ENCODE measurements around the gene PROCA1. TPM values are rescaled to one million over a fixed set of nuclear protein-coding genes. Genes with fewer than 3 reads are reported as not detected.

PROCA1 gene
- polyA plus RNA-seq, 3 donors, result 0.31 to 8.9 (median 0.78) TPM

DNA sequence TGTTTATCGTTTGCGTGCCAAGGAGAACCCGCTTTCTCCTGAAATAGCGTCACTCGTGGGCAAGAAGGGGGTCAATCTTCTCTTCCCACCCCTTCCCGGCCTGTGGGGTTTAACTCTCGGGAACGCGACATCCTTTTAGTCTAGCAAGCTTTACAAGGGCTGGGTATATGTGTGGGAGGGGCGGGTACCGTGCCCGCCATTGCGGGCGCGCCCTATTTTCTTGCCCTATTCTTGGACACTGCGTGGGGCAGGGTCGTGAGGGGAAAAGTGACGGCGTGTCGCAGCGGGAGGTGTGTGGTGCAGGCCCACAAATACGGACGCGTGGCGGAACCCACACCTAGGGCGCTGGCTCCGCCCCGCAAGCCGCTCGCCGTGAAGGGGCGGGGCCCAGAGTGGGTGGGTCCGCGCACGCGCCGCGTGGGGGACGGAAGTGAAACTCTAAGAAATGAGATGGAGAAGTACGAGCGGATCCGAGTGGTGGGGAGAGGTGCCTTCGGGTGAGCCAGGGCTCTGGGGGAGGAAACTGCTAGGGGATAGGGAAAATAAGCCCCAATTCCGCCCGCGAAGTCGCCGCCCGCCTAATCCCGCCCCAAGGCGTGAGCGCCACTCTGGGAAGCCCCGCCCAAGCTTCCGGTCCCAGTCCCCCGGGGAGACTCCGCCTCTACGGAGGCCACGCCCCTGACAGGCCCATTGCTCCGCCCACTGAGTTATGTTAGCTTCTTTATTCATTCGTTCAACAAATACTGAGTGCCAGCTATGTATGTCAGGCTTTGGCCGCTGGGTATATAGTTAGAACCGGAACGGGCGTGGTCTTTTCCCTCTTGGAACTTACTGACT is 16.9 kb upstream of the PROCA1 start, which contains the start of gene NEK8:
Gene NEK8 (plus strand): TSS at position 425 of the 837 bp plus-strand sequence. CDS start 26 bp downstream, at position 451.
- Histone ChIP-seq H3K27me3 (ENCODE audit: control insufficient read depth in 2 of 2, insufficient read depth in 2 of 2, low read length in 2 of 2) (no peaks in the 10 kb centered on the region), H3K79me2 (ENCODE audit: insufficient read depth, low read length) (no peaks in the 10 kb centered on the region), H3K4me2 (replicated peaks; ENCODE audit: extremely low read depth, low read length, poor library complexity, severe bottlenecking) (peak within 1 kb of the TSS; percentile 100), H3K27ac (ENCODE audit: low read depth in 1 of 2, low read length in 2 of 2) (peak within 1 kb of the TSS; percentile 86), H4K20me1 (ENCODE audit: insufficient read depth, low read length) (peaks cover 20% of the 10 kb centered on the region), H3K4me3 (replicated peaks in 1 of 3; ENCODE audit: low read depth in 2 of 3, low read length in 3 of 3) (peak within 1 kb of the TSS; percentile 53 to 96 (median 93)), H2AFZ (ENCODE audit: insufficient read depth, low read depth, low read length, poor library complexity, severe bottlenecking) (peak within 1 kb of the TSS; percentile 93), H3K9ac (ENCODE audit: insufficient read depth, low read length, poor library complexity, severe bottlenecking) (peak within 1 kb of the TSS; percentile 71), H3K36me3 (replicated peaks in 1 of 2; ENCODE audit: control insufficient read depth in 1 of 2, insufficient read depth in 2 of 2, low read length in 2 of 2) (peaks cover 11 to 13% of the 10 kb centered on the region in 2 donors), H3K4me1 (ENCODE audit: control insufficient read depth in 1 of 2, insufficient read depth in 2 of 2, low read length in 2 of 2) (peaks cover 41 to 55% of the 10 kb centered on the region in 2 donors), H3K9me3 (replicated peaks in 1 of 2; ENCODE audit: control insufficient read depth in 1 of 2, insufficient read depth in 1 of 2, low read length in 2 of 2) (no peaks in the 10 kb centered on the region)
- intact Hi-C loops (cut with micrococcal nuclease), result loop anchor here (2.0 to 5.0 kb wide), 2 partner anchors 16 to 84 kb away; partner anchors contain the start of gene TRAF4 (in 1 of the 2)
- peaks cover 2 to 15% (median 9%) of the 10 kb centered on the region in 3 donors for H3K27me3 Mint-ChIP-seq (ENCODE audit: low read depth in 3 of 3)
- TF ChIP-seq, protein P1, sequence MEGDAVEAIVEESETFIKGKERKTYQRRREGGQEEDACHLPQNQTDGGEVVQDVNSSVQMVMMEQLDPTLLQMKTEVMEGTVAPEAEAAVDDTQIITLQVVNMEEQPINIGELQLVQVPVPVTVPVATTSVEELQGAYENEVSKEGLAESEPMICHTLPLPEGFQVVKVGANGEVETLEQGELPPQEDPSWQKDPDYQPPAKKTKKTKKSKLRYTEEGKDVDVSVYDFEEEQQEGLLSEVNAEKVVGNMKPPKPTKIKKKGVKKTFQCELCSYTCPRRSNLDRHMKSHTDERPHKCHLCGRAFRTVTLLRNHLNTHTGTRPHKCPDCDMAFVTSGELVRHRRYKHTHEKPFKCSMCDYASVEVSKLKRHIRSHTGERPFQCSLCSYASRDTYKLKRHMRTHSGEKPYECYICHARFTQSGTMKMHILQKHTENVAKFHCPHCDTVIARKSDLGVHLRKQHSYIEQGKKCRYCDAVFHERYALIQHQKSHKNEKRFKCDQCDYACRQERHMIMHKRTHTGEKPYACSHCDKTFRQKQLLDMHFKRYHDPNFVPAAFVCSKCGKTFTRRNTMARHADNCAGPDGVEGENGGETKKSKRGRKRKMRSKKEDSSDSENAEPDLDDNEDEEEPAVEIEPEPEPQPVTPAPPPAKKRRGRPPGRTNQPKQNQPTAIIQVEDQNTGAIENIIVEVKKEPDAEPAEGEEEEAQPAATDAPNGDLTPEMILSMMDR (IDR thresholded peaks at IDR 0.05), result no peak
- H3K36me3 Mint-ChIP-seq, result peaks cover 14 to 17% of the 10 kb centered on the region in 2 donors
- peaks cover 47% of the 10 kb centered on the region for H3K4me1 Mint-ChIP-seq
- peak within 1 kb of the TSS; percentile 89 to 95 for H3K4me3 Mint-ChIP-seq
- H3K9me3 Mint-ChIP-seq, result peaks cover 0 to 2% (median 0%) of the 10 kb centered on the region in 7 donors
- peak; percentile 95 to 98 (median 97) for DNase-seq
- under 1% methylated on average over 54 of the region's 64 CpGs for WGBS (ENCODE audit: insufficient coverage)
- H3K27ac Mint-ChIP-seq, result peak within 1 kb of the TSS; percentile 82 to 95 (median 93)

Measured in CD14-positive monocyte (primary cell).